GM21381 (cell line): ENCODE data around the gene SIK2.
"Not testable (repeated sequence)": the region's sequence is repeated elsewhere in the genome, so short reads cannot be mapped to it uniquely, and the experiment has no call there.

Experiments used
- ATAC-seq: cut with Tn5 transposase; IDR thresholded peaks from one replicate; pipeline ENCODE4 v1.9.1; 2021; ENCODE audit warnings: mild to moderate bottlenecking, moderate library complexity; ENCODE audit not compliant: unreplicated experiment

The SIK2 gene

GRCh38 chr11:111748035-111748804 is 146.0 kb downstream of the SIK2 start:
- ATAC-seq = no peak

GRCh38 chr11:111749646-111750045 is 147.4 kb downstream of the SIK2 start:
- ATAC-seq = no peak

GRCh38 chr11:111756097-111756496 is 153.8 kb downstream of the SIK2 start:
- no peak for ATAC-seq

GRCh38 chr11:111759376-111759775 is 157.1 kb downstream of the SIK2 start:
- no peak for ATAC-seq

- ATAC-seq = no peak
Measured at GRCh38 chr11:111759778-111760407, 157.6 kb downstream of the SIK2 start.

- ATAC-seq = no peak
Measured at GRCh38 chr11:111761036-111761435, 158.8 kb downstream of the SIK2 start.

- ATAC-seq = no peak
Measured at GRCh38 chr11:111762526-111762925, 160.3 kb downstream of the SIK2 start.

GRCh38 chr11:111762981-111763643 is 160.9 kb downstream of the SIK2 start:
- ATAC-seq = no peak

GRCh38 chr11:111764621-111765020 is 162.4 kb downstream of the SIK2 start:
- no peak for ATAC-seq

GRCh38 chr11:111765320-111765983 is 163.2 kb downstream of the SIK2 start:
- ATAC-seq = peak; percentile 38

GRCh38 chr11:111765984-111766833 is 164.0 kb downstream of the SIK2 start, which contains the start of gene PPP2R1B:
TSS of gene PPP2R1B (minus strand) at chr11:111766389. CDS start at chr11:111766361, 28 bp downstream.
- peak; percentile 88 for ATAC-seq

- no peak for ATAC-seq
Measured at GRCh38 chr11:111766834-111767142, 164.5 kb downstream of the SIK2 start.

GRCh38 chr11:111770581-111771134 is 168.4 kb downstream of the SIK2 start:
- no peak for ATAC-seq

GRCh38 chr11:111771205-111771604 is 169.0 kb downstream of the SIK2 start:
- not testable (repeated sequence) for ATAC-seq

- ATAC-seq = no peak
Measured at GRCh38 chr11:111772535-111772934, 170.3 kb downstream of the SIK2 start.

GRCh38 chr11:111774955-111775710 is 172.9 kb downstream of the SIK2 start:
- ATAC-seq = no peak

GRCh38 chr11:111776398-111777093 is 174.3 kb downstream of the SIK2 start:
- peak; percentile 97 for ATAC-seq

GRCh38 chr11:111777094-111778046 is 175.1 kb downstream of the SIK2 start:
- peak; percentile 55 for ATAC-seq
